ENCODE measurements around the gene RPL6.
"Not testable (repeated sequence)": the region's sequence is repeated elsewhere in the genome, so short reads cannot be mapped to it uniquely, and the experiment has no call there.

The RPL6 gene

GRCh38 chr12:112409064-112409905 lies at the start of gene RPL6:
RPL6 (minus strand) TSS chr12:112409605; CDS start chr12:112408656, 949 bp downstream.
- peak; percentile 71 to 80 for DNase-seq

DNA sequence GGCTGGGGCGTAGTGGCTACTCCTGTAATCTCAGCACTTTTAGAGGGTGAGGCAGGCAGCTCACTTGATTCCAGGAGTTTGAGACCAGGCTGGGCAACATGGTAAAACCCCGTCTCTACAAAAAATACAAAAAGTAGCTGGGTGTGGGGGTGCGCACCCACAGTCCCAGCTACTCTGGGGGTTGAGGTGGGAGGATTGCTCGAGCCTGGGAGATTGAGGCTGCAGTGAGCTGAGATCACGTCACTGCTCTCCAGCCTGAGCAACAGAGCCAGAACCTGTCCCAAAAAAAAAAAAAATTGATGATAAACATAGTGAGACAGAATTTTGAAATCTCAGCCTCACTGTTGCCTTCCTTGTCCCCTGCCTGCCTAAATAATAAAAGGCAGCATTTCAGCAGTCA lies 49.3 kb upstream of the RPL6 start:
- no peak for DNase-seq

- no peak for DNase-seq
Measured at GRCh38 chr12:112458330-112458729, 48.9 kb upstream of the RPL6 start.

GRCh38 chr12:112457142-112457541 lies 47.7 kb upstream of the RPL6 start:
- DNase-seq, result not testable (repeated sequence)

DNA sequence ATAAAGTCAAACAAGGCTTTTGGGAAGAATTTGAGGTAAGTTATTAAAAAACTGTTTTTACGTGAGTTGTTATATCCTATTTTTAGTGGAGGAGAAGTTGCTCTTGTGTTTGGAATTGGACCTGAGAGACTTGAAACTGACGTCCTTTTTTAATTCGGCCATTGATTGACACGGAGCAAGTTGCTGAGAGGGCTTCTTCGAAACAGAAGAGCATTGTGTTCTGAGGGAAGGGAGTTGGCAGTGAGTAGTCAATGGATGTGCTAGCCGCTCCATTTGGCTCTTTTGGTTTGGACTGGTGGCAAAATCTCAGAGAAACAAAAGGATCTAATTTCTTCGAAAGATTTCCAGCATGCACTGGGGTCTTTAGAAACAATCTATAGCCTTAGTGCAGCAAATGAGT lies 46.6 kb upstream of the RPL6 start:
- DNase-seq, result no peak

- no peak for DNase-seq
Measured at GRCh38 chr12:112450725-112451124, 41.3 kb upstream of the RPL6 start.

DNA sequence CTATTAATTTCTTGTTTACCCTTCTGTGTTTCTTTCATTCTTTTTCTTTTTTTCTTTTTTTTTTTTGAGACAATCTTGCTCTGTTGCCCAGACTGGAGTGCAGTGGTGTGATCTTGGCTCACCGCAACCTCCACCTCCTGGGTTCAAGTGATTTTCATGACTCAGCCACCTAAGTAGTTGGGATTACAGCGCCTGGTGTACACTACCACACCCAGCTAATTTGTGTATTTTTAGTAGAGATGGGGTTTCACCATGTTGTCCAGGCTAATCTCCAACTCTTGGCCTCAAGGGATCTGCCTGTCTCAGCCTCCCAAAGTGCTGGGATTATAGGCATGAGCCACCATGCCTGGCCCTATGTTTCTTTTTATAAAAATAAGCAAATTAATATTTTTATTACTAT lies 38.8 kb upstream of the RPL6 start:
- not testable (repeated sequence) for DNase-seq

- no peak for DNase-seq
Measured at GRCh38 chr12:112447106-112447505, 37.7 kb upstream of the RPL6 start.

- no peak for DNase-seq
Measured at GRCh38 chr12:112446008-112446725, 36.8 kb upstream of the RPL6 start.

DNA sequence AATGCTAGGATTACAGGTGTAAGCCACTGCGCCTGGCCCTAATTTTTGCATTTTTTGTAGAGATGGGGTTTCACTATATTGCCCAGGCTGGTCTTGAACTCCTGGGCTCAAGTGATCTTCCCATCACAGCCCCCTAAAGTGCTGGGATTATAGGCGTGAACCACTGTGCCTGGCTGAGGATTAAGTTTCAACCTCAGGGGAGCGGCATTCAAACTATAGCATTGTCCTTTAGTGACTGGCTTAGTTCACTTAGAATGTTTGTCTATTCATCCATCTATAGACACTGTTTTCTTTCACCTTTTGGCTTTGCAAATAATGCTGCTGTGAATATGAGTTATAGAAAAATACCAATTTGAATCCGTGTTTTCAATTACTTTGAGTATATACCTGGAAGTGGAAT lies 34.5 kb upstream of the RPL6 start:
- DNase-seq, result no peak

GRCh38 chr12:112440653-112441052 lies 31.2 kb upstream of the RPL6 start:
- not testable (repeated sequence) for DNase-seq

DNA sequence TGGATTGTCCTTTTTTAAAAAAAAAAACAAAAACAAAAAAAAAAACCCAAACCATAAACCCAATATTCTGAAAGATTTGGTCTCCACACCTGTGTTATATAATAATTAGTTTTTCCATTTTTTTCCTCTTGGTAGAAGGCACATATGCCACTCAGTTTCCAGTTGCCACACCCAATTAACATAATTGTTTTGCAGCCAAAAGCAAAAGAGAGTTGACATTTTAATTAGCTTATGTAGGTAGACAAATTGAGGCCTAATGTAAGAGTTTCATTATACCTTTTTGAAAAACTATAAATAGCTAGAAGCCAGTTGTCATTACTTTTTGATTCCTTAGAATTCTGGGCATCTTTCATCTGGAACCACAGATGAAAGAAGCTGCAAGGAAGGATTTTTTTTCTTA lies 30.4 kb upstream of the RPL6 start:
- DNase-seq, result no peak

- not testable (repeated sequence) for DNase-seq
Measured at GRCh38 chr12:112438645-112439044, 29.2 kb upstream of the RPL6 start.

GRCh38 chr12:112433551-112433950 lies 24.1 kb upstream of the RPL6 start:
- no peak for DNase-seq

DNA sequence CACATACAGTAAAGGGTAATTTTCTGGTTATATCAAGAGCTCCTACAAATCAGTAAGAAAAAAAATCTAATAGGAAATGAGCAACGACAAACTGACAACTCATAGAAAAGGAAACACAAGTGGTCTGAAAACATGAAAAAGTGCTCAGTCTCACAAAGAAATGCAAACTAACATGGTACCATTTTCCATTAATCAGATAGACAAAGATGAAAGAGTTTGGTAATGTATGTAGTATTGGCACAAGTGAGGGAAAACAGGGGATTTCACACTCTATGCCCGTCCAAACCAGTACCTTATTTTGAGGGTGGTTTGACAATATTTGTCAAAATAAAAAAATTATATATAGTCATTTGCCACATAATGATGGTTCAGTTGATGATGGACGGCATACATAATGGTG lies 22.6 kb upstream of the RPL6 start:
- no peak for DNase-seq

GRCh38 chr12:112430929-112431328 lies 21.5 kb upstream of the RPL6 start:
- peak in 1 of 2 donors; percentile 20 for DNase-seq

- DNase-seq, result no peak
Measured at GRCh38 chr12:112427760-112428159, 18.4 kb upstream of the RPL6 start.

DNA sequence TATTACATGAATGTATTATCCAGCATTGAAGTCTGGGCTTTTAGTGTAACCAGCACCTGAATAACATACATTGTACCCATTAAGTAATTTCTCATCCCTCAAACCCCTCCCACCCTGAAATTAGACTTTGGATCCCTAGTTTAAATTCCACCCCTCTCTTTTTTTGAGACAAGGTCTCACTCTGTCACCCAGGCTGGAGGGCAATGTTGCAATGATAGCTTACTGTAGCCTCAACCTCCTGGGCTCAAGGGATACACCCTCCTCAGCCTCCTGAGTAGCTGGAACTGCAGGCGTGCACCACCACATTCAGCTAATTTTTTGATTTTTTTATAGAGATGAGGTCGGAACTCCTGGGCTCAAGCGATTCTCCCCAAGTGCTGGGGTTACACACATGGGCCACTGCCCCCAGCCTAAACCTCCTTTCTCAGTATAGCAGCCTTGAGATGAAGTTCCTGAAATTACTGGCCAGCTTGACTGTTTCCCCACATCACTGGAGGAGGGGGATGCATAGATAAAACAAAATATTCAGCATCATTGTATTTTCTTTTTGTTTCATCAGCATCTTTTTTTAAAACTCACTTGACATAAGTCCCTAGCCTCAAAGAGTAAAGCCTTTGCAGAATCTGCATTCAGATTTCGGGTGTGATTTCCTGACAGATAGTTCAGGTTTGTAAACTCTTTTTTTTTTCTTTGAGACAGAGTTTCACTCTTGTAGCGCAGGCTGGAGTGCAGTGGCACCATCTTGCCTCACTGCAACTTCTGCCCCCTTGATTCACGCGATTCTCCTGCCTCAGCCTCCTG lies 16.4 kb upstream of the RPL6 start:
- DNase-seq, result no peak

- DNase-seq, result no peak
Measured at GRCh38 chr12:112424126-112424525, 14.7 kb upstream of the RPL6 start.

GRCh38 chr12:112422531-112422930 lies 13.1 kb upstream of the RPL6 start:
- DNase-seq, result no peak

DNA sequence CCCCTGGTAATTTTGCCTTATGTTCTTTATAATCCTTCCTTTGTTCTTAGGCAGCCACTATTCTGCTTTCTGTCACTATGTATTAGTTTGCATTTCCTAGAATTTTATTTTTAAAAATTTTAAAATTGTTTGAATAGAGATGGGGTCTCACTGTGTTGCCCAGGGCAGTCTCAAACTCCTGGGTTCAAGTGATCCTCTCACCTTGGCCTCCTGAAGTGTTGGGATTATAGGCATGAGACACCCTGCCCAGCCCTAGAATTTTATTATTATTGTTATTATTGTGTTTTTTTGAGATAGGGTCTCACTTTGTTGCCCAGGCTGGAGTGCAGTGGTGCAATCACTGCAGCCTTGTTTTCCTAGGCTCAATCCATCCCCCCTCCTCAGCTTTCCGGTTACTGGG lies 12.0 kb upstream of the RPL6 start:
- no peak for DNase-seq

GRCh38 chr12:112420740-112421139 lies 11.3 kb upstream of the RPL6 start:
- DNase-seq, result no peak
